Naive B cell (primary cell): ENCODE results near the gene VWA3B. TPM values are rescaled to one million over a fixed set of nuclear protein-coding genes. Genes with fewer than 3 reads are reported as not detected.

Experiments
- ATAC-seq, 2 donors: fragments of 150-1000 bp; cut with Tn5 transposase; 2 replicates each; pipeline ENCODE4 v1.10.0; 2021; ENCODE audit warnings: low read depth in 2 of 2, mild to moderate bottlenecking in 2 of 2, moderate library complexity in 2 of 2
- DNase-seq: peaks from one replicate; pipeline ENCODE4 v3.0.0; 2022
- H3K27ac Mint-ChIP-seq, 6 donors: one replicate each; pipeline ENCODE4 v1.8.0; 2020 to 2022; ENCODE audit warnings: mild to moderate bottlenecking in 6 of 6, mixed read lengths in 6 of 6, moderate library complexity in 5 of 6, inconsistent platforms in 2 of 6
- H3K27me3 Mint-ChIP-seq, 3 donors: one replicate each; pipeline ENCODE4 v1.8.0; 2021 to 2022; ENCODE audit warnings: mixed read lengths in 3 of 3, mild to moderate bottlenecking in 1 of 3
- H3K36me3 Mint-ChIP-seq, 2 donors: one replicate each; pipeline ENCODE4 v1.8.0; 2020 to 2022; ENCODE audit warnings: mixed read lengths in 2 of 2, inconsistent platforms in 1 of 2, mild to moderate bottlenecking in 1 of 2
- H3K4me1 Mint-ChIP-seq, 3 donors: one replicate each; pipeline ENCODE4 v1.8.0; 2020 to 2022; ENCODE audit warnings: mixed read lengths in 3 of 3, inconsistent platforms in 1 of 3, mild to moderate bottlenecking in 1 of 3, moderate library complexity in 1 of 3
- H3K4me3 Mint-ChIP-seq, 8 donors: one replicate each; pipeline ENCODE4 v1.8.0; 2020 to 2022; ENCODE audit warnings: mild to moderate bottlenecking in 8 of 8, mixed read lengths in 8 of 8, moderate library complexity in 8 of 8, inconsistent platforms in 2 of 8
- H3K9me3 Mint-ChIP-seq, 7 donors: one replicate each; pipeline ENCODE4 v1.8.0; 2020 to 2022; ENCODE audit warnings: mixed read lengths in 7 of 7, mild to moderate bottlenecking in 5 of 7, inconsistent platforms in 2 of 7, moderate library complexity in 1 of 7
- polyA plus RNA-seq, 6 donors: library from polyadenylated mRNA; unstranded; fragments of 300-500 nt; fragmentation: Illumina TruSeq; gene quantifications; one replicate each; pipeline ENCODE4 v1.2.3, GENCODE V29; 2021; ENCODE audit warnings: low read depth in 6 of 6

Gene VWA3B
- polyA plus RNA-seq, 6 donors from 2014 or later = not detected

DNA sequence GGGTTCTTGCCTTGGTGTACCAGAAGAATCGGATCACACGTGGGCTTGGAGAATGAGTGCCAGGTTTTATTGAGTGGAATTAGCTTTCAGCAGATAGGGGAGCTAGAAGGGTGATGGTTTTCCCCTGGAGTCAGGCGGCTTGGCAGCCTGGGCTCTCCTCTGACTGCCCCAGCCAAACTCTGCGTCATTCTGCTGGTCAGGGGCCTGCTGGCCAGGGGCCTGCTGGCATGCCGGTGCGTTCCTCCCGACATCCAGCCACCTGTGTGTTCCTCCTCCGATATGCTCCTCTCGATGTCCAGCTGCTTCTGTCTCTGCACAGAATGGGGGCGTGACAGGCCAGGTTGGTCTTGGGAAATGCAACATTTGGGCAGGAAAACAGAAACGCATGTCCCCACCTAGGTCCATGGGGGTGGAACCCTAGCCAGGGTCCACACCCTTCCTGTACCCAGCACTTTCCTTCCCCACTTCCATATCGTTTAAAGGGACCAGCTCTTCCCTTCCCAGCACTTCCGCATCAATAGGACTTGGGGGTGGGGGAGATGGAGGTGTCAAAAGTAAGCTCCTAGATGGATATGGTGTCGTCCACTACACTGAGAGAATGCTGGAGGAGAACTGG is 85.3 kb downstream of the VWA3B start:
- H3K36me3 Mint-ChIP-seq = peaks cover 0 to 8% of the 10 kb centered on the region in 2 donors
- H3K4me1 Mint-ChIP-seq = peaks cover 7 to 14% (median 11%) of the 10 kb centered on the region in 3 donors
- ATAC-seq (no peak), DNase-seq (no peak)
- peaks cover 34 to 45% (median 41%) of the 10 kb centered on the region in 3 donors for H3K27me3 Mint-ChIP-seq
- H3K9me3 Mint-ChIP-seq = peaks cover 0 to 4% (median 2%) of the 10 kb centered on the region in 7 donors
- no peak overlapping the region for H3K4me3 Mint-ChIP-seq
- no peak overlapping the region for H3K27ac Mint-ChIP-seq

DNA sequence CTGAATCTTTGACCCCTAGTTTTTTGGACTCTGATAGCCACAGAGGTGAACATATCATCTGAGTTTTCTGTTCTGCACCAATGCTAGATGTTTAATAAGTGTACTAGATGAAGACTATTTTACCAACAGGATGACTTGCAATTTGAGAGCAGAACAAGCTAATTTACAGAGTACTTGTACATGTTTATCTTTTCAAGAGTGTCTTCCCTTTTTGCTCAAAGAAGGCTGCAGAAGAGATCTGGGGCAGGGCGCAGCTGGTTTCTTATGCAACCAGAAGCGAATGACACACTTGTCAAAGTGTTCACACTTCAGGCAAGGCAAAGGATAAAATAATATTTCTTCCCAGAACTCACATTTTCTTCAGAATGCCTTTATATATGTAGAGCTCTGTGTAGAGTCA is 86.0 kb downstream of the VWA3B start:
- Mint-ChIP-seq H3K4me1 (peaks cover 7 to 14% (median 11%) of the 10 kb centered on the region in 3 donors), H3K36me3 (peaks cover 0 to 8% of the 10 kb centered on the region in 2 donors), H3K27ac (no peak overlapping the region), H3K9me3 (peaks cover 0 to 4% (median 2%) of the 10 kb centered on the region in 7 donors), H3K27me3 (peaks cover 39 to 47% (median 44%) of the 10 kb centered on the region in 3 donors), H3K4me3 (no peak overlapping the region)
- DNase-seq (no peak), ATAC-seq (no peak)

GRCh38 chr2:98175811-98176210 is 88.8 kb downstream of the VWA3B start:
- H3K4me1 Mint-ChIP-seq = peaks cover 10 to 16% (median 11%) of the 10 kb centered on the region in 3 donors
- peaks cover 37 to 58% (median 52%) of the 10 kb centered on the region in 3 donors for H3K27me3 Mint-ChIP-seq
- peak overlapping the region in 1 of 6 donors; percentile 43 for H3K27ac Mint-ChIP-seq
- H3K4me3 Mint-ChIP-seq = no peak overlapping the region
- peaks cover 0 to 4% (median 2%) of the 10 kb centered on the region in 7 donors for H3K9me3 Mint-ChIP-seq
- DNase-seq = no peak
- peaks cover 0 to 6% of the 10 kb centered on the region in 2 donors for H3K36me3 Mint-ChIP-seq
- peak; percentile 81 for ATAC-seq

- Mint-ChIP-seq H3K27ac (peak overlapping the region in 1 of 6 donors; percentile 44), H3K27me3 (peaks cover 27 to 52% (median 41%) of the 10 kb centered on the region in 3 donors), H3K9me3 (no peaks in the 10 kb centered on the region), H3K36me3 (no peaks in the 10 kb centered on the region), H3K4me1 (peaks cover 10 to 23% (median 11%) of the 10 kb centered on the region in 3 donors), H3K4me3 (no peak overlapping the region)
- no peak for DNase-seq
- ATAC-seq = no peak
Observed at GRCh38 chr2:98177286-98177685, 90.3 kb downstream of the VWA3B start.

- Mint-ChIP-seq H3K4me3 (no peak overlapping the region), H3K9me3 (no peaks in the 10 kb centered on the region), H3K27me3 (peaks cover 21 to 45% (median 41%) of the 10 kb centered on the region in 3 donors), H3K4me1 (peaks cover 10 to 23% (median 11%) of the 10 kb centered on the region in 3 donors), H3K36me3 (no peaks in the 10 kb centered on the region), H3K27ac (no peak overlapping the region)
- DNase-seq (no peak), ATAC-seq (no peak)
Observed at GRCh38 chr2:98177986-98178385, 91.0 kb downstream of the VWA3B start.

- Mint-ChIP-seq H3K4me3 (no peak overlapping the region), H3K4me1 (peaks cover 5 to 20% (median 11%) of the 10 kb centered on the region in 3 donors), H3K9me3 (no peaks in the 10 kb centered on the region), H3K36me3 (no peaks in the 10 kb centered on the region), H3K27ac (no peak overlapping the region), H3K27me3 (peaks cover 13 to 45% (median 41%) of the 10 kb centered on the region in 3 donors)
- ATAC-seq = peak in 1 of 2 donors; percentile 32
- no peak for DNase-seq
Observed at GRCh38 chr2:98180456-98180855, 93.5 kb downstream of the VWA3B start.

GRCh38 chr2:98181346-98181745 is 94.4 kb downstream of the VWA3B start:
- Mint-ChIP-seq H3K27me3 (peaks cover 13 to 43% (median 40%) of the 10 kb centered on the region in 3 donors), H3K9me3 (no peaks in the 10 kb centered on the region), H3K36me3 (no peaks in the 10 kb centered on the region), H3K4me1 (peaks cover 0 to 16% (median 6%) of the 10 kb centered on the region in 3 donors), H3K27ac (no peak overlapping the region), H3K4me3 (no peak overlapping the region)
- ATAC-seq = no peak
- no peak for DNase-seq

- peaks cover 0 to 7% (median 0%) of the 10 kb centered on the region in 3 donors for H3K4me1 Mint-ChIP-seq
- H3K27ac Mint-ChIP-seq = no peak overlapping the region
- H3K36me3 Mint-ChIP-seq = no peaks in the 10 kb centered on the region
- ATAC-seq (no peak), DNase-seq (no peak)
- H3K27me3 Mint-ChIP-seq = peaks cover 0 to 5% (median under 1%) of the 10 kb centered on the region in 3 donors
- no peak overlapping the region for H3K4me3 Mint-ChIP-seq
- no peaks in the 10 kb centered on the region for H3K9me3 Mint-ChIP-seq
Observed at GRCh38 chr2:98185801-98186200, 98.8 kb downstream of the VWA3B start.

DNA sequence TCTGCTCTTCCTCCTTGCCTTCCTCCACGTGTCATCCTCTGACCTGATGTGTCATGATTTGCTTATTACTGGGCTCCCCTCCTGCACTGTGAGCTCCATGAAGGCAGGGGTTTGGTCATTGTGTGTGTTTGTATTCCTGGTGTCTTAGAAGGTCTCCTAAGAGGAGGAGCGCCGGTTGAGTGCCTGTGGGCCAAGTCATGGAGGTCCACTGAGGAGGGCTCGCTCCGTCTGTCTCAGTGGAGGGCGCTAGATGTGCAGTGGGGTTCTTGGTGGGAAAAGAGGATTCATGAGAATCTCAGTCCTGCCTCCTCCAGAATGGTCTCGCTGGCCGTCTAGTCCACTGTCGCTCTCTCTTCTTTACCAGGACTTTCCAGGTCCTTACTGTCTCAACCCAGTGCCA is 100.2 kb downstream of the VWA3B start:
- ATAC-seq (no peak), DNase-seq (no peak)
- no peaks in the 10 kb centered on the region for H3K27me3 Mint-ChIP-seq
- H3K4me1 Mint-ChIP-seq = no peaks in the 10 kb centered on the region
- no peak overlapping the region for H3K4me3 Mint-ChIP-seq
- no peaks in the 10 kb centered on the region for H3K36me3 Mint-ChIP-seq
- H3K27ac Mint-ChIP-seq = no peak overlapping the region
- H3K9me3 Mint-ChIP-seq = no peaks in the 10 kb centered on the region

DNA sequence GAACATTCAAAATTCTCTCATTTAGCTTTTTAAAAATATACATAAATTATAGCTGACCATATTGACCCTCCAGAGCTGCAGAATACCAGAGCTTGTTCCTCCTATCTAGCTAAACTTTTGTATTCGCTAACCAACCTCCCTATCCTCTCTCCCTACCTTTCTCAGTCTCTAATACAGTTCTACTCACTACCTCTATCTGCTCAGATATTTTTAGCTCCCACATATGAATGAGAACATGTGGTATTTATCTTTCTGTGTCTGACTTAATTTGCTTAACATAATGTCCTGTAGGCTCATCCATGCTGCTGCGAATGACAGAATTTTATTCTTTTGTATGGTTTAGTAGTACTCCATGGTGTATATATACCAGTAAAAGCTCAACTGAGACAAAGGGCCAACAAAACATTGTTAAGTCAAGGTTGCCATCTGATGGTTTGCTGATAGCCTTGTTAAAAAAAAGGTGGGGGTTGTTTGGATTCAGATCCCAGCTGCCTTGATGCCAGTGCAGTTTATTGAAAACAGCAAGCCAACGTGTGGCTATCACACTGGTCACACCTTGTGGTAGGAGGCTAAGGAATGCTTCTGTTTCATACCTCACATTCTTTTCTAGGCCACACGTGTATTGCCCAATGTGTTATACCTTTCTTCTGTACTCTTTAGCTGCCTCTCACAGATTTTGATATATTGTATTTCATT is 101.5 kb downstream of the VWA3B start:
- Mint-ChIP-seq H3K4me1 (no peaks in the 10 kb centered on the region), H3K36me3 (peaks cover 0 to 3% of the 10 kb centered on the region in 2 donors), H3K9me3 (no peaks in the 10 kb centered on the region), H3K4me3 (no peak overlapping the region), H3K27ac (no peak overlapping the region), H3K27me3 (peaks cover 0 to 5% (median 0%) of the 10 kb centered on the region in 3 donors)
- ATAC-seq = peak in 1 of 2 donors; percentile 46
- DNase-seq = peak; percentile 5

- no peaks in the 10 kb centered on the region for H3K4me1 Mint-ChIP-seq
- ATAC-seq (no peak), DNase-seq (no peak)
- peaks cover 0 to 3% of the 10 kb centered on the region in 2 donors for H3K36me3 Mint-ChIP-seq
- H3K27ac Mint-ChIP-seq = no peak overlapping the region
- peaks cover 6 to 10% (median 6%) of the 10 kb centered on the region in 3 donors for H3K27me3 Mint-ChIP-seq
- H3K4me3 Mint-ChIP-seq = no peak overlapping the region
- no peaks in the 10 kb centered on the region for H3K9me3 Mint-ChIP-seq
Observed at GRCh38 chr2:98191883-98192282, 104.9 kb downstream of the VWA3B start.

DNA sequence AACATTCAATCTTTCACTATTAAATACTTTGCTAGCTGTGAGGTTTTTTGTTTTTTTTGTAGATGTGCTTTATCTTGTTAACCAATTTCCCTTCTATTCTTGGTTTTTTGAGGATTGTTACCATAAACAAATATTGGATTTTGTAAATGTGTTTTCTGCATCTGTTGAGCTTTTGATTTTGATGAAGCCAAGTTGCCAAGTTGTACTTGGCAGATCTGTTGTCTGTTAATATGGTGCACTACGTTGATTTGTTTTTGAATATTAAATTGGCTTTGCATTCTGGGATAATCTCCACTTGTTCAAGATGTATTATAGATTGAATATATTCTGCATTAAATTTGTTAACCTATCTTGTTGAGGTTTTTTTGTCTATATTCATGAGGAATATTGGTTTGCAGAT is 114.6 kb downstream of the VWA3B start:
- H3K27ac Mint-ChIP-seq = no peak overlapping the region
- peak overlapping the region in 1 of 8 donors; percentile 29 for H3K4me3 Mint-ChIP-seq
- no peak for DNase-seq
- no peaks in the 10 kb centered on the region for H3K9me3 Mint-ChIP-seq
- peaks cover 7 to 18% (median 15%) of the 10 kb centered on the region in 3 donors for H3K27me3 Mint-ChIP-seq
- no peaks in the 10 kb centered on the region for H3K4me1 Mint-ChIP-seq
- no peak for ATAC-seq
- no peaks in the 10 kb centered on the region for H3K36me3 Mint-ChIP-seq

DNA sequence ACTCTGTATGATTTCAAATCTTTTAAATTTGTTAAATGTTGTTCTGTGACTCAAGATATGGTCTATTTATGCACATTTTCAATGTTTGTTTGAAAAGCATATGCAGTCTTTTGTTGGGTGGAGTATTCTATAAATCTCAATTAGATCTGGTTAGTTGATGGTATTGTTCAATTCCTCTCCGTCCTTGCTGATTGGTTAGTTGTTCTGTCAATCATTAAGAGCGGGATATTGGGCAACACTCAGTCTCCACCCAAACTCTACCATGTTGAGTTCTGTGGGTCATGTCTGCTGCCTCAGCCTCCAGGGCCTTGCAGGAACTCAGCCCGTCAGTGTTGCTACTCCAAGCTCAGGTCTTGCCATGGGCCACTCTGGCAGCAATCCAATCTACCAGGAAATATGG is 118.9 kb downstream of the VWA3B start:
- no peaks in the 10 kb centered on the region for H3K4me1 Mint-ChIP-seq
- no peaks in the 10 kb centered on the region for H3K36me3 Mint-ChIP-seq
- no peaks in the 10 kb centered on the region for H3K9me3 Mint-ChIP-seq
- H3K4me3 Mint-ChIP-seq = no peak overlapping the region
- peaks cover 19 to 34% (median 21%) of the 10 kb centered on the region in 3 donors for H3K27me3 Mint-ChIP-seq
- ATAC-seq (no peak), DNase-seq (no peak)
- H3K27ac Mint-ChIP-seq = no peak overlapping the region
